Endodermal cell (in vitro differentiated cells): ENCODE data around the gene ACOT7. TPM values are rescaled to one million over a fixed set of nuclear protein-coding genes. Genes with fewer than 3 reads are reported as not detected.

Experiments
- DNase-seq: peaks from one replicate; pipeline ENCODE4 v3.0.0-alpha.2; 2017
- H3K27ac ChIP-seq: 2 replicates; pipeline ENCODE4 v1.5.1; 2013; ENCODE audit warnings: mild to moderate bottlenecking, low read depth, low read length, moderate library complexity
- H3K27me3 ChIP-seq: 2 replicates; pipeline ENCODE4 v1.6.1; 2013; ENCODE audit warnings: mild to moderate bottlenecking, low read length, moderate library complexity; ENCODE audit not compliant: insufficient read depth, control insufficient read depth, poor library complexity, severe bottlenecking
- H3K36me3 ChIP-seq: 2 replicates; pipeline ENCODE4 v1.7.0; 2013; ENCODE audit warnings: mild to moderate bottlenecking, low read length, moderate library complexity; ENCODE audit not compliant: control insufficient read depth, insufficient read depth
- H3K4me1 ChIP-seq: one replicate; pipeline ENCODE4 v1.7.0; 2013; ENCODE audit warnings: low read length; ENCODE audit not compliant: control insufficient read depth, insufficient read depth
- H3K4me3 ChIP-seq: 2 replicates; pipeline ENCODE4 v1.5.1; 2013; ENCODE audit warnings: mild to moderate bottlenecking, low read length, moderate library complexity
- H3K9ac ChIP-seq: 2 replicates; pipeline ENCODE4 v1.6.1; 2013; ENCODE audit warnings: mild to moderate bottlenecking, low read length, moderate library complexity; ENCODE audit not compliant: poor library complexity, severe bottlenecking; ENCODE audit errors: extremely low read depth
- H3K9me3 ChIP-seq: 2 replicates; pipeline ENCODE4 v1.6.1; 2013; ENCODE audit warnings: mild to moderate bottlenecking, low read length, moderate library complexity; ENCODE audit not compliant: control insufficient read depth
- H3K27ac Mint-ChIP-seq: 2 replicates; pipeline ENCODE4 v1.8.0; 2020; ENCODE audit warnings: mixed read lengths
- H3K27me3 Mint-ChIP-seq: 2 replicates; pipeline ENCODE4 v1.8.0; 2021; ENCODE audit warnings: mild to moderate bottlenecking, mixed read lengths; ENCODE audit not compliant: insufficient read depth
- H3K36me3 Mint-ChIP-seq: 2 replicates; pipeline ENCODE4 v1.8.0; 2020; ENCODE audit warnings: low read depth, mixed read lengths
- H3K4me1 Mint-ChIP-seq: 2 replicates; pipeline ENCODE4 v1.8.0; 2020; ENCODE audit warnings: mixed read lengths
- H3K4me3 Mint-ChIP-seq: 2 replicates; pipeline ENCODE4 v1.8.0; 2020; ENCODE audit warnings: mild to moderate bottlenecking, moderate library complexity, mixed read lengths
- H3K9me3 Mint-ChIP-seq: 2 replicates; pipeline ENCODE4 v1.8.0; 2020; ENCODE audit warnings: mild to moderate bottlenecking, mixed read lengths
- CTCF ChIP-seq: fragments of 200-600 bp; sonication (generic); conservative IDR thresholded peaks from 2 replicates; pipeline ENCODE4 v1.5.0; 2021; ENCODE audit warnings: antibody characterized with exemption, mild to moderate bottlenecking
- WGBS, 2 experiments: methylation state at CpG; one replicate each; pipeline versions ENCODE4 v1.1.5 to v1.1.7; 2013; ENCODE audit warnings: missing lambda C conversion rate in 2 of 2, mixed read lengths in 1 of 2; ENCODE audit not compliant: insufficient coverage in 1 of 2, insufficient read length in 1 of 2; 5-methylcytosine and 5-hydroxymethylcytosine counted together
- total RNA-seq, 2 donors: library from RNA; stranded (reverse); fragmentation: NEBNext Ultra II Directional in 1 of 2; extraction: Animal tissue kit (Norgen Biotek cat#: 25700) in 1 of 2; gene quantifications; 2 replicates in 1 of 2; 3 replicates in 1 of 2; pipeline ENCODE4 v1.2.1, GENCODE V29; 2021

ACOT7 gene
- total RNA-seq, 2 donors from 2014 or later = 51.3 to 70.7 TPM

GRCh38 chr1:6316240-6317097, 77.1 kb downstream of the ACOT7 start:
- Mint-ChIP-seq H3K4me1 (no peaks in the 10 kb centered on the region), H3K27me3 (no peaks in the 10 kb centered on the region), H3K36me3 (peaks cover 30% of the 10 kb centered on the region), H3K27ac (no peak overlapping the region), H3K9me3 (no peaks in the 10 kb centered on the region), H3K4me3 (no peak overlapping the region)
- DNase-seq = no peak
- H3K4me3 ChIP-seq = no peak overlapping the region
- H3K9ac ChIP-seq = no peak overlapping the region
- no peak overlapping the region for H3K27ac ChIP-seq
- WGBS, 2 experiments = 94% methylated on average over 13 to 14 of the region's 14 CpGs
- no peaks in the 10 kb centered on the region for H3K9me3 ChIP-seq
- TF ChIP-seq CTCF = no peak
- H3K36me3 ChIP-seq = peaks cover 5% of the 10 kb centered on the region
- no peaks in the 10 kb centered on the region for H3K4me1 ChIP-seq
- H3K27me3 ChIP-seq = no peaks in the 10 kb centered on the region

GRCh38 chr1:6314503-6314902, 79.1 kb downstream of the ACOT7 start:
- Mint-ChIP-seq H3K9me3 (no peaks in the 10 kb centered on the region), H3K27ac (no peak overlapping the region), H3K36me3 (peaks cover 32% of the 10 kb centered on the region), H3K4me1 (peaks cover 4% of the 10 kb centered on the region), H3K27me3 (no peaks in the 10 kb centered on the region), H3K4me3 (no peak overlapping the region)
- H3K27ac ChIP-seq = no peak overlapping the region
- peaks cover 5% of the 10 kb centered on the region for H3K36me3 ChIP-seq
- H3K4me3 ChIP-seq = no peak overlapping the region
- 92 to 100% methylated on average over 1 to 12 of the region's 12 CpGs for WGBS, 2 experiments
- H3K9ac ChIP-seq = no peak overlapping the region
- no peak for DNase-seq
- H3K9me3 ChIP-seq = no peaks in the 10 kb centered on the region
- peaks cover 7% of the 10 kb centered on the region for H3K4me1 ChIP-seq
- no peaks in the 10 kb centered on the region for H3K27me3 ChIP-seq
- TF ChIP-seq CTCF = no peak

GRCh38 chr1:6313393-6314200, 80.0 kb downstream of the ACOT7 start:
- Histone ChIP-seq H3K9me3 (no peaks in the 10 kb centered on the region), H3K27ac (no peak overlapping the region), H3K4me1 (peaks cover 7% of the 10 kb centered on the region), H3K27me3 (no peaks in the 10 kb centered on the region), H3K9ac (no peak overlapping the region), H3K4me3 (no peak overlapping the region), H3K36me3 (peaks cover 5% of the 10 kb centered on the region)
- no peak overlapping the region for H3K27ac Mint-ChIP-seq
- no peak for DNase-seq
- no peaks in the 10 kb centered on the region for H3K27me3 Mint-ChIP-seq
- TF ChIP-seq CTCF = no peak
- 94% methylated on average over 12 to 18 of the region's 18 CpGs for whole genome bisulfite sequencing, 2 experiments
- H3K36me3 Mint-ChIP-seq = peaks cover 32% of the 10 kb centered on the region
- H3K9me3 Mint-ChIP-seq = peaks cover 1% of the 10 kb centered on the region
- H3K4me1 Mint-ChIP-seq = peaks cover 4% of the 10 kb centered on the region
- H3K4me3 Mint-ChIP-seq = no peak overlapping the region
